IMR-90 (cell line): ENCODE measurements around the gene IL36RN.

Source experiments
- BHLHE40 ChIP-seq: fragments of 150-350 bp; IDR thresholded peaks from 2 replicates; pipeline ENCODE4 v1.6.1; 2016; ENCODE audit warnings: mild to moderate bottlenecking, low read depth, low read length
- CEBPB ChIP-seq: IDR thresholded peaks from 2 replicates; pipeline ENCODE4 v1.6.1; 2012; ENCODE audit warnings: low read depth, low read length, improper control_type of control experiment
- CHD1 ChIP-seq: IDR thresholded peaks from 2 replicates; pipeline ENCODE4 v1.6.1; 2012; ENCODE audit warnings: low read depth, low read length, improper control_type of control experiment
- FOS ChIP-seq: fragments of 150-350 bp; IDR thresholded peaks from 2 replicates; pipeline ENCODE4 v1.6.1; 2016; ENCODE audit warnings: low read depth, low read length
- MAZ ChIP-seq: IDR thresholded peaks from 2 replicates; pipeline ENCODE4 v1.6.1; 2012; ENCODE audit warnings: low read depth, mild to moderate bottlenecking, low read length, improper control_type of control experiment, moderate library complexity, borderline replicate concordance
- MXI1 ChIP-seq: IDR thresholded peaks from 2 replicates; pipeline ENCODE4 v1.6.1; 2012; ENCODE audit warnings: low read depth, mild to moderate bottlenecking, low read length, moderate library complexity, borderline replicate concordance
- POLR2A ChIP-seq: IDR thresholded peaks from 2 replicates; pipeline ENCODE4 v1.6.1; 2012; ENCODE audit warnings: mild to moderate bottlenecking, low read depth, low read length
- RAD21 ChIP-seq: IDR thresholded peaks from 2 replicates; pipeline ENCODE4 v1.6.1; 2012; ENCODE audit warnings: low read length, improper control_type of control experiment
- RCOR1 ChIP-seq: IDR thresholded peaks from 2 replicates; pipeline ENCODE4 v1.6.1; 2012; ENCODE audit warnings: mild to moderate bottlenecking, low read length, improper control_type of control experiment; ENCODE audit not compliant: insufficient replicate concordance
- SMC3 ChIP-seq: fragments of 150-350 bp; IDR thresholded peaks from 2 replicates; pipeline ENCODE4 v1.6.1; 2016; ENCODE audit warnings: low read depth, mild to moderate bottlenecking, antibody characterized with exemption, low read length, moderate library complexity
- TF ChIP-seq, protein P1 (sequence below): fragments of 150-350 bp; IDR thresholded peaks from 2 replicates; pipeline ENCODE4 v1.6.1; 2016; ENCODE audit warnings: low read depth, mild to moderate bottlenecking, low read length, moderate library complexity, borderline replicate concordance
- TF ChIP-seq, protein P2 (sequence below): conservative IDR thresholded peaks from 2 replicates; pipeline ENCODE4 v1.5.1; 2012; ENCODE audit warnings: mild to moderate bottlenecking, low read depth, low read length, improper control_type of control experiment

- TF ChIP-seq, protein P1, sequence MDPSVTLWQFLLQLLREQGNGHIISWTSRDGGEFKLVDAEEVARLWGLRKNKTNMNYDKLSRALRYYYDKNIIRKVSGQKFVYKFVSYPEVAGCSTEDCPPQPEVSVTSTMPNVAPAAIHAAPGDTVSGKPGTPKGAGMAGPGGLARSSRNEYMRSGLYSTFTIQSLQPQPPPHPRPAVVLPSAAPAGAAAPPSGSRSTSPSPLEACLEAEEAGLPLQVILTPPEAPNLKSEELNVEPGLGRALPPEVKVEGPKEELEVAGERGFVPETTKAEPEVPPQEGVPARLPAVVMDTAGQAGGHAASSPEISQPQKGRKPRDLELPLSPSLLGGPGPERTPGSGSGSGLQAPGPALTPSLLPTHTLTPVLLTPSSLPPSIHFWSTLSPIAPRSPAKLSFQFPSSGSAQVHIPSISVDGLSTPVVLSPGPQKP, result no peak
- TF ChIP-seq, protein P2, sequence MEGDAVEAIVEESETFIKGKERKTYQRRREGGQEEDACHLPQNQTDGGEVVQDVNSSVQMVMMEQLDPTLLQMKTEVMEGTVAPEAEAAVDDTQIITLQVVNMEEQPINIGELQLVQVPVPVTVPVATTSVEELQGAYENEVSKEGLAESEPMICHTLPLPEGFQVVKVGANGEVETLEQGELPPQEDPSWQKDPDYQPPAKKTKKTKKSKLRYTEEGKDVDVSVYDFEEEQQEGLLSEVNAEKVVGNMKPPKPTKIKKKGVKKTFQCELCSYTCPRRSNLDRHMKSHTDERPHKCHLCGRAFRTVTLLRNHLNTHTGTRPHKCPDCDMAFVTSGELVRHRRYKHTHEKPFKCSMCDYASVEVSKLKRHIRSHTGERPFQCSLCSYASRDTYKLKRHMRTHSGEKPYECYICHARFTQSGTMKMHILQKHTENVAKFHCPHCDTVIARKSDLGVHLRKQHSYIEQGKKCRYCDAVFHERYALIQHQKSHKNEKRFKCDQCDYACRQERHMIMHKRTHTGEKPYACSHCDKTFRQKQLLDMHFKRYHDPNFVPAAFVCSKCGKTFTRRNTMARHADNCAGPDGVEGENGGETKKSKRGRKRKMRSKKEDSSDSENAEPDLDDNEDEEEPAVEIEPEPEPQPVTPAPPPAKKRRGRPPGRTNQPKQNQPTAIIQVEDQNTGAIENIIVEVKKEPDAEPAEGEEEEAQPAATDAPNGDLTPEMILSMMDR, result no peak
- TF ChIP-seq RAD21 (no peak), MXI1 (no peak), SMC3 (no peak), POLR2A (no peak), BHLHE40 (no peak), RCOR1 (no peak), CEBPB (no peak), FOS (no peak), CHD1 (no peak), MAZ (no peak)
Observed at GRCh38 chr2:113013336-113013661, 45.7 kb upstream of the IL36RN start.
